OCI-LY1 (cell line): ENCODE results near the gene SP2.

ENCODE experiments used
- CTCF ChIP-seq: fragments of 200-600 bp; sonication (generic), shearing (Covaris generic); IDR thresholded peaks from 2 replicates; pipeline ENCODE4 v1.5.1; 2017; ENCODE audit warnings: mild to moderate bottlenecking, antibody characterized with exemption, low read length, moderate library complexity, mixed read lengths
- EZH2 ChIP-seq: fragments of 200-600 bp; sonication (generic), shearing (Covaris generic); IDR thresholded peaks from 2 replicates; pipeline ENCODE4 v1.8.0; 2017; ENCODE audit warnings: borderline replicate concordance, mixed run types, mild to moderate bottlenecking, antibody characterized with exemption, low read length, moderate library complexity, mixed read lengths

GRCh38 chr17:47848198-47848513 is 47.9 kb upstream of the SP2 start:
- TF ChIP-seq CTCF (no peak), EZH2 (no peak)
